SU-DHL-6 (cell line): Measurements from ENCODE around the gene IRAK4.

Source experiments
- H2AFZ ChIP-seq: fragments of 200-600 bp; sonication (generic); 2 replicates; pipeline ENCODE4 v1.6.1; 2014; ENCODE audit warnings: low read depth, mild to moderate bottlenecking, moderate library complexity, mixed read lengths, antibody characterized with exemption, low read length; ENCODE audit not compliant: severe bottlenecking
- H3F3A ChIP-seq: fragments of 200-600 bp; shearing (Covaris generic); 2 replicates; pipeline ENCODE4 v1.6.0; 2016; ENCODE audit warnings: antibody characterized with exemption, mild to moderate bottlenecking; ENCODE audit not compliant: insufficient read depth
- H3K27ac ChIP-seq: fragments of 200-600 bp; sonication (generic); 2 replicates; pipeline ENCODE4 v1.5.1; 2016; ENCODE audit warnings: low read depth, mild to moderate bottlenecking, low read length, moderate library complexity, mixed read lengths
- H3K27me3 ChIP-seq: fragments of 200-600 bp; sonication (generic), shearing (Covaris generic); 2 replicates; pipeline ENCODE4 v1.6.0; 2014; ENCODE audit warnings: mild to moderate bottlenecking, low read length
- H3K36me3 ChIP-seq: fragments of 200-600 bp; sonication (generic); 2 replicates; pipeline ENCODE4 v1.6.1; 2014; ENCODE audit warnings: mild to moderate bottlenecking, low read length, mixed read lengths
- H3K4me2 ChIP-seq: fragments of 300-600, 200-600 bp; shearing (Covaris generic), sonication (generic); 2 replicates; pipeline ENCODE4 v1.6.0; 2014; ENCODE audit warnings: low read length, low read depth, mild to moderate bottlenecking; ENCODE audit not compliant: poor library complexity, severe bottlenecking
- H3K4me3 ChIP-seq: fragments of 200-600 bp; sonication (generic); 2 replicates; pipeline ENCODE4 v1.5.1; 2014; ENCODE audit warnings: antibody characterized with exemption, low read length, mild to moderate bottlenecking, mixed read lengths; ENCODE audit not compliant: insufficient read depth, poor library complexity, severe bottlenecking
- H3K79me2 ChIP-seq: fragments of 200-600 bp; sonication (generic); 2 replicates; pipeline ENCODE4 v1.6.1; 2014; ENCODE audit warnings: mild to moderate bottlenecking, low read length, moderate library complexity; ENCODE audit not compliant: insufficient read depth
- H3K9ac ChIP-seq: fragments of 200-600 bp; sonication (generic); 2 replicates; pipeline ENCODE4 v1.7.0; 2014; ENCODE audit warnings: mild to moderate bottlenecking, low read length
- H3K9me2 ChIP-seq: fragments of 200-600 bp; sonication (generic); replicated peaks from 2 replicates; pipeline ENCODE4 v1.6.1; 2014; ENCODE audit warnings: low read length; ENCODE audit not compliant: insufficient read depth
- H3K9me3 ChIP-seq: fragments of 200-600 bp; sonication (generic); 2 replicates; pipeline ENCODE4 v1.6.1; 2014; ENCODE audit warnings: low read length, mixed read lengths; ENCODE audit not compliant: insufficient read depth
- H4K20me1 ChIP-seq: fragments of 200-600 bp; sonication (generic); 2 replicates; pipeline ENCODE4 v1.6.1; 2014; ENCODE audit warnings: low read depth, mild to moderate bottlenecking, antibody characterized with exemption, low read length, moderate library complexity, mixed read lengths
- EZH2phosphoT487 ChIP-seq: fragments of 200-600 bp; sonication (generic), shearing (Covaris generic); conservative IDR thresholded peaks from 2 replicates; pipeline ENCODE4 v1.6.1; 2018; ENCODE audit warnings: mild to moderate bottlenecking, antibody characterized with exemption, low read length, moderate library complexity, mixed read lengths
- TF ChIP-seq, protein P1 (sequence below): fragments of 200-600 bp; sonication (generic); IDR thresholded peaks from one replicate; pipeline ENCODE4 v1.5.1; 2017; ENCODE audit warnings: antibody characterized with exemption, mild to moderate bottlenecking, low read length, moderate library complexity; ENCODE audit not compliant: insufficient read depth, poor library complexity, severe bottlenecking

The IRAK4 gene

GRCh38 chr12:43835656-43836474 lies 77.1 kb downstream of the IRAK4 start, which contains the start of gene TMEM117:
Gene TMEM117 (plus strand): TSS chr12:43836081.
- peak within 1 kb of the TSS; percentile 65 for H3K9ac ChIP-seq
- no peak within 1 kb of the TSS for H3K27ac ChIP-seq
- no peaks in the 10 kb centered on the region for H3K36me3 ChIP-seq
- H3K27me3 ChIP-seq, result no peaks in the 10 kb centered on the region
- no peaks in the 10 kb centered on the region for H4K20me1 ChIP-seq
- TF ChIP-seq EZH2phosphoT487, result no peak
- TF ChIP-seq, protein P1, sequence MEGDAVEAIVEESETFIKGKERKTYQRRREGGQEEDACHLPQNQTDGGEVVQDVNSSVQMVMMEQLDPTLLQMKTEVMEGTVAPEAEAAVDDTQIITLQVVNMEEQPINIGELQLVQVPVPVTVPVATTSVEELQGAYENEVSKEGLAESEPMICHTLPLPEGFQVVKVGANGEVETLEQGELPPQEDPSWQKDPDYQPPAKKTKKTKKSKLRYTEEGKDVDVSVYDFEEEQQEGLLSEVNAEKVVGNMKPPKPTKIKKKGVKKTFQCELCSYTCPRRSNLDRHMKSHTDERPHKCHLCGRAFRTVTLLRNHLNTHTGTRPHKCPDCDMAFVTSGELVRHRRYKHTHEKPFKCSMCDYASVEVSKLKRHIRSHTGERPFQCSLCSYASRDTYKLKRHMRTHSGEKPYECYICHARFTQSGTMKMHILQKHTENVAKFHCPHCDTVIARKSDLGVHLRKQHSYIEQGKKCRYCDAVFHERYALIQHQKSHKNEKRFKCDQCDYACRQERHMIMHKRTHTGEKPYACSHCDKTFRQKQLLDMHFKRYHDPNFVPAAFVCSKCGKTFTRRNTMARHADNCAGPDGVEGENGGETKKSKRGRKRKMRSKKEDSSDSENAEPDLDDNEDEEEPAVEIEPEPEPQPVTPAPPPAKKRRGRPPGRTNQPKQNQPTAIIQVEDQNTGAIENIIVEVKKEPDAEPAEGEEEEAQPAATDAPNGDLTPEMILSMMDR, result no peak
- H3F3A ChIP-seq, result peaks cover 5% of the 10 kb centered on the region; the same call in 1 of the 2 replicates
- no peaks in the 10 kb centered on the region for H3K9me3 ChIP-seq
- peak within 1 kb of the TSS; percentile 78 for H2AFZ ChIP-seq
- H3K4me2 ChIP-seq, result peak within 1 kb of the TSS; percentile 75
- no peaks in the 10 kb centered on the region for H3K79me2 ChIP-seq
- H3K4me3 ChIP-seq, result peak within 1 kb of the TSS; percentile 61
- no peaks in the 10 kb centered on the region for H3K9me2 ChIP-seq

DNA sequence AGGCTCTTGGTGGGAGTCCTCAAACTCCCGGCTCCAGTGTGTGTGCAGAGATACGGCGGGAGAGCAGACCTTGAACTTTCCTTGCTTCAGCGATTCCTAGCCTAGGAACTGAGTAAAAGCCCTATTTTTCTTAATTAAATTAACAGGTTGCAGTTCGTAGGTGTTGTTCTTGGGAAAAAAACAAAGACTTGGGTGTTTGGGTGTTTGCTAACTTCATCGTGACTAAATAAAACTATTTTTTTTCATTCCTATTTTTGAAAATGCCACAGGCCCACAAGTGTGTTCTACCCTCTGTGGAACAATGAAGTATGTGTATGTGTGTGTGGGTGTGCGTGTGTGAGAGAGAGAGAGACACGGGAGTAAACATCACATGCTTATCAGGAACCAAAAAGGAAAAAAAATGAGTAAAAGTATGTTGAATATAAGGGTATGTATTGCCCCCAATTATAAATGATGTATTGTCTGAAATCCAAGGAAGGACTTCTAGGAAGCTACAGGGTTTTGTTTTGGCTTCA lies 77.8 kb downstream of the IRAK4 start:
- Histone ChIP-seq H3K27ac (no peak overlapping the region), H3K4me2 (peak overlapping the region; percentile 75), H3F3A (peaks cover 5% of the 10 kb centered on the region; the same call in 1 of the 2 replicates)

More for the DNA sequence above, 77.8 kb downstream of the IRAK4 start:
- Histone ChIP-seq H3K9me2 (no peaks in the 10 kb centered on the region), H3K36me3 (no peaks in the 10 kb centered on the region), H3K9ac (peak overlapping the region; percentile 65), H3K9me3 (no peaks in the 10 kb centered on the region), H3K27me3 (no peaks in the 10 kb centered on the region), H4K20me1 (no peaks in the 10 kb centered on the region), H2AFZ (peak overlapping the region; percentile 78), H3K4me3 (peak overlapping the region; percentile 61), H3K79me2 (no peaks in the 10 kb centered on the region)
- TF ChIP-seq, protein P1, result no peak
- no peak for TF ChIP-seq EZH2phosphoT487
